Adrenal gland (tissue), 5 donors: Measurements from ENCODE around the gene MEAF6.

ENCODE experiments used
- POLR2A ChIP-seq, 2 donors: fragments of 450-650 bp; IDR thresholded peaks; one replicate each; pipeline ENCODE4 v1.6.1; 2017; ENCODE audit warnings: antibody characterized with exemption in 2 of 2, mild to moderate bottlenecking in 2 of 2, moderate library complexity in 1 of 2
- TF ChIP-seq, protein P1 (sequence below), 6 experiments: fragments of 450-650 bp in 4 of 6; fragments of 200-600 bp in 2 of 6; sonication (generic) in 1 of 6; IDR thresholded peaks; 1 replicate in 5 of 6; 2 replicates in 1 of 6; pipeline versions ENCODE4 v1.5.1 to v1.8.0; 2016 to 2021; ENCODE audit warnings: antibody characterized with exemption in 6 of 6, mild to moderate bottlenecking in 2 of 6, moderate library complexity in 1 of 6
- donor health status: DM: no; HTN: no; CAD: no.

DNA sequence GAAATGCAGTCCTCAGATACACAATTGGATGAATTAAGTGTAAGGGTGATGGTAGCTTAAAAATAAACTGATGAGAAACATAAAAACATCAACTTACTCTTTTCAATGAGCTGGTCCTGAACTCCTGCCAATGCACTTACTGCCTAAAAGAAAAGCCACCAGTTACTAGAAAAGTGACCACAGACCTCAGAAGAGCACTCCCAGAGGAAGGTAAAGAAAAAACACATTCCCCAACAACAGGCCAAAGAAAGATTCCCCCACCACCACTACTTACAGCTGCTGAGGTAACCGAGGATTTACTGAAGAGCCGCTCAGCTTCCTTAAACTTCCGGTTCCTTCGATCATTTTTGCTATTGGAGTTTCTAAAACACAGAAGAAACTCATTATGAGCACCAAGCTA is 5.4 kb downstream of the MEAF6 start:
- no peak for TF ChIP-seq POLR2A (IDR thresholded peaks at IDR 0.05)
- TF ChIP-seq, protein P1, sequence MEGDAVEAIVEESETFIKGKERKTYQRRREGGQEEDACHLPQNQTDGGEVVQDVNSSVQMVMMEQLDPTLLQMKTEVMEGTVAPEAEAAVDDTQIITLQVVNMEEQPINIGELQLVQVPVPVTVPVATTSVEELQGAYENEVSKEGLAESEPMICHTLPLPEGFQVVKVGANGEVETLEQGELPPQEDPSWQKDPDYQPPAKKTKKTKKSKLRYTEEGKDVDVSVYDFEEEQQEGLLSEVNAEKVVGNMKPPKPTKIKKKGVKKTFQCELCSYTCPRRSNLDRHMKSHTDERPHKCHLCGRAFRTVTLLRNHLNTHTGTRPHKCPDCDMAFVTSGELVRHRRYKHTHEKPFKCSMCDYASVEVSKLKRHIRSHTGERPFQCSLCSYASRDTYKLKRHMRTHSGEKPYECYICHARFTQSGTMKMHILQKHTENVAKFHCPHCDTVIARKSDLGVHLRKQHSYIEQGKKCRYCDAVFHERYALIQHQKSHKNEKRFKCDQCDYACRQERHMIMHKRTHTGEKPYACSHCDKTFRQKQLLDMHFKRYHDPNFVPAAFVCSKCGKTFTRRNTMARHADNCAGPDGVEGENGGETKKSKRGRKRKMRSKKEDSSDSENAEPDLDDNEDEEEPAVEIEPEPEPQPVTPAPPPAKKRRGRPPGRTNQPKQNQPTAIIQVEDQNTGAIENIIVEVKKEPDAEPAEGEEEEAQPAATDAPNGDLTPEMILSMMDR (IDR thresholded peaks at IDR 0.05), result no peak
